HFF-Myc (cell line): ENCODE data around the gene VPS13D.
A peak's percentile ranks its signal among the peaks of the same experiment; 100 is the strongest.
"Not testable (repeated sequence)": the region's sequence is repeated elsewhere in the genome, so short reads cannot be mapped to it uniquely, and the experiment has no call there.

Source experiments
- DNase-seq: peaks from one replicate; pipeline ENCODE4 v3.0.0-alpha.2; 2011; ENCODE audit warnings: low read depth; ENCODE audit errors: extremely low read depth
- H3K4me3 ChIP-seq: replicated peaks from 2 replicates; pipeline ENCODE4 v1.5.1; 2011; ENCODE audit warnings: low read depth, mild to moderate bottlenecking, control low read depth, low read length
- TF ChIP-seq, protein P1 (sequence below): IDR thresholded peaks from 2 replicates; pipeline ENCODE4 v1.5.1; 2012; ENCODE audit warnings: mild to moderate bottlenecking, low read depth, low read length, control low read depth; ENCODE audit errors: missing control alignments

Gene VPS13D

DNA sequence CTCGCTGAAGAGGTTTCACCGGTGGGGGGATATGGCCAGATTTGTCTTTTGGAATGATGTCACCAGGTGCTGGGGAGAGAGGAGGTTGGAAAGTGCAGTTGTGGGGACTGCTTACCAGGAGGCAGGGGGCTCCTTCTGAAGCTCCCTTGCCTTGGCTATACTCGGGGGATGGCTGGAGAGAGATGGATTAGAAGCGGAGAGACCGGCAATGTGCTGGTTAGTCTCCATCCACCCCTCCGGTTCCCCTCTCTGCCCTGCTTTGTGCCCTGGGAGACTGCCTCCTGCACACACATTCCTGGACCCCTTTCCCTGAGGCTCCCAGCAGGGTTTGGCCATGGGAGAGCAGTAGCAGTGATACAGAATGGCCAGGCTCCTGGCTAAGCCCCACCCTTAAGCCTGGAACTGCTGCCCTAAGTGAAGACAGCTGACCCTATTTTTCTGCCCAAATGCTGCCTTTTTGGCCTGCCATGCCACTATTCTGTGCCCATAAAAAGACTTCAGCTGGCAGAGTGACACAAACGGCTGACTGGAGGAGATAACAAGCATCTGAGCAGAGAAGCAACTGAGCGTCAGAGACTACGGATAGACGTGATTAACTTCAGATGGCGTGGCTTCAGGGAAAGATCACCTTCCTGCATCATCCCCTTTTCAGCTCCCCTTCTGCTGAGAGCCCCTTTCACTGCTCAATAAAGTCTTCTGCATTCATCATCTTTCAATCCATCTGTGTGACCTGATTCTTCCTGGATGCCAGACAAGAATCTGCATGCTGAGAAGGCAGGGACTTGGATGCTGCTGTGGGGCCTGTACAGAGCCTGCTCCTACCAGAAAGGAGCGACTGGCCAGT is 14.5 kb upstream of the VPS13D start:
- no peak for DNase-seq
- no peak overlapping the region for H3K4me3 ChIP-seq
- TF ChIP-seq, protein P1, sequence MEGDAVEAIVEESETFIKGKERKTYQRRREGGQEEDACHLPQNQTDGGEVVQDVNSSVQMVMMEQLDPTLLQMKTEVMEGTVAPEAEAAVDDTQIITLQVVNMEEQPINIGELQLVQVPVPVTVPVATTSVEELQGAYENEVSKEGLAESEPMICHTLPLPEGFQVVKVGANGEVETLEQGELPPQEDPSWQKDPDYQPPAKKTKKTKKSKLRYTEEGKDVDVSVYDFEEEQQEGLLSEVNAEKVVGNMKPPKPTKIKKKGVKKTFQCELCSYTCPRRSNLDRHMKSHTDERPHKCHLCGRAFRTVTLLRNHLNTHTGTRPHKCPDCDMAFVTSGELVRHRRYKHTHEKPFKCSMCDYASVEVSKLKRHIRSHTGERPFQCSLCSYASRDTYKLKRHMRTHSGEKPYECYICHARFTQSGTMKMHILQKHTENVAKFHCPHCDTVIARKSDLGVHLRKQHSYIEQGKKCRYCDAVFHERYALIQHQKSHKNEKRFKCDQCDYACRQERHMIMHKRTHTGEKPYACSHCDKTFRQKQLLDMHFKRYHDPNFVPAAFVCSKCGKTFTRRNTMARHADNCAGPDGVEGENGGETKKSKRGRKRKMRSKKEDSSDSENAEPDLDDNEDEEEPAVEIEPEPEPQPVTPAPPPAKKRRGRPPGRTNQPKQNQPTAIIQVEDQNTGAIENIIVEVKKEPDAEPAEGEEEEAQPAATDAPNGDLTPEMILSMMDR, result no peak

DNA sequence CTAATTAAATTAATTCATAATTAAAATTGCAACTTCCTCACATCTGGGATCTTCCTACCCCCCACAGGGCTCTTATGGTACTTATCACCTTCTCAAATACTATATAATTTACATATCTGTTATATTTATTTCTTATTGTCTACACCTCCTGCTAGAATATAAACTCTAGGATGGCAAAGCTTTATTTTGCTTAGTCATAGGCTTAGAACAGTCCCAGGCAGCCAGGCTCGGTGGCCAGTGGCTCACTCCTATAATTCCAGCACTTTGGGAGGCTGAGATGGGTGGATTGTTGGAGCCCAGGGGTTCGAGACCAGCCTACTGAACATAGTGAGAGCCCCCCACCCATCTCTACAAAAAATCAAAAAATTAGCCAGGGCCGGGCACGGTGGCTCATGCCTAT is 10.0 kb upstream of the VPS13D start:
- TF ChIP-seq, protein P1, result no peak
- no peak overlapping the region for H3K4me3 ChIP-seq
- DNase-seq, result no peak

DNA sequence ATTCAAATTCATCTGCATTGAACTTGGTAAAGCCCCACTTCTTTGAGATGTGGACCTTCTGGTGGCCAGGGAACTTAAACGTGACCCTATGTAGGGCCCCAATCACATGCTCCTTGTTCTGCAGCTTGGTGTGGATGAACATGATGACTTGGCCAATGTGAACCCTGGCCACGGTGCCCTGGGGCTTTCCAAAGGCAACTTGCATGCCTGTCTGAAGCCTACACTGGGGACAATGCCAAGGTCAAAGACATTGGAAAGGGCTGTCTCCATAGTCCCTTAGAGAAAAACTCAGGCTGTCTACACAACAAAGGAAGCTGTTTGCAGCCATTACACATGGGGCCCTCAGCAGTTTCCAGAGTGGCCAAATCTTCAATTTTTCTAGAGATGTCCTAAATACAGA is 8.9 kb upstream of the VPS13D start:
- TF ChIP-seq, protein P1, result no peak
- DNase-seq, result no peak
- no peak overlapping the region for H3K4me3 ChIP-seq

DNA sequence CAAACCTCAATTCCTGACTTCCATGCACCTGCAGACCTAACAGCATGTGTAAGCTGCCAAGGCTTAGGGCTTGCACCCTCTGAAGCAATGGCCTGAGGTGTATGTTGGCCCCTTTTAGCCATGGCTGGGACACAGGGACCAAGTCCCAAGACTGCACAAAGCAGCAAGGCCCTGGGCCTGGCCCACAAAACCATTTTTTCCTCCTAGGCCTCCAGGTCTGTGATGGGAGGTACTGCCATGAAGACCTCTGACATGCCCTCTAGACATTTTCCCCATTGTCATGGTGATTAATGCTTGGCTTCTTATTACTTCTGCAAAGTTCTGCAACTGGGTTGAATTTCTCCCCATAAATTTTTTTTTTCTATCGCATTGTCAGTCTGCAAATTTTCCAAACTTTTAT is 7.1 kb upstream of the VPS13D start:
- H3K4me3 ChIP-seq, DNase-seq: not testable (repeated sequence)

DNA sequence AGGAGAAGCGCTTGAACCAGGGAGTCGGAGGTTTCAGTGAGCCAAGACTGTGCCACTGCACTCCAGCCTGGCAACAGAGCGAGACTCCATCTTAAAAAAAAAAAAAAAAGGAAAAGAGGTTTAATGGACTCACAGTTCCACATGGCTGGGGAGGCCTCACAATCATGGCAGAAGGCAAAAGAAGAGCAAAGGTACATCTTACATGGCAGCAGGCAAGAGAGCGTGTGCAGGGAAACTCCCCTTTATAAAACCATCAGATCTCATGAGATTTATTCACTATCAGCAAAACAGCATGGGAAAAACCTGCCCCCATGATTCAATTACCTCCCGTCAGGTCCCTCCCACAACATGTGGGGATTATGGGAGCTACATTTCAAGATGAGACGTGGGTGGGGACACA is 5.7 kb upstream of the VPS13D start:
- not testable (repeated sequence) for DNase-seq, H3K4me3 ChIP-seq

DNA sequence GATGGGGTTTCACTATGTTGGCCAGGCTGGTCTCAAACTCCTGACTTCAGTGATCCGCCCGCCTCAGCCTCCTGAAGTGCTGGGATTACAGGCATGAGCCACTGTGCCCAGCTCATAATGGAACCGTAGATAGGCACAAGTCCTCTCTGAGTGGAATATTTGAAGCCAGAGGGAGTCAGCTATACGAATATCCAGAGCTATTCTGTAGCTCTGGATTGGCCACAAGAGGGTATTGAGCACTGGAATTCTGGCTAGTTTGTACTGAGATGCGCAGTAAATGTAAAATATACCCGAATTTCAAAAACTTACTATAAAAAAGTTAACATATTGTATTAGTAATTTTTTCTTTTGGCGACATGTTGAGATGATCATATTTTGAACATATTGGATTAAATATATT is 851 bp upstream of the VPS13D start:
- no peak overlapping the region for H3K4me3 ChIP-seq
- DNase-seq, result no peak
- TF ChIP-seq, protein P1, result no peak

DNA sequence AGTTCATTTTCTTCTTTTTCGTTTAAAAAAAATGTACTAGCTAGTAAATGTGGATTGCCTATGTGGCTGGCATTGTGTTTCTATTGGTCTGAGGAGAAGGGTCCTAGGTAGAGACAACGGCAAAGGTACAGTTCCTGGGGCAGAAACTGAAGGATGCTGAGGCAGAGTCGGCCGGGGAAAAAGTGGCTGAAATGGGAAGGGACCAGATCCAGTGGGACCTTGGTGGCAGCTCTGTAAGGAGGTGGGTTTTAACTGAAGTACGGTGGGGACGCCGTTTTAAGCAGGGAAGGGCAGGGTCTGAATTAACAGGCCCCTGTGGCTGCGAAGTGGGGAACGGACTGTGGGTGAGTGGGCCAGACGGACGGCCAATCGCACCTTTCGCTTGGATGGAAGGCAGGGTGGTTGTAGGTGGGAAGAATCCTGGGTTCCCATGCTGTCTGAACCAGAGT is 420 bp upstream of the VPS13D start:
- no peak for DNase-seq
- no peak overlapping the region for H3K4me3 ChIP-seq
- TF ChIP-seq, protein P1, result no peak

DNA sequence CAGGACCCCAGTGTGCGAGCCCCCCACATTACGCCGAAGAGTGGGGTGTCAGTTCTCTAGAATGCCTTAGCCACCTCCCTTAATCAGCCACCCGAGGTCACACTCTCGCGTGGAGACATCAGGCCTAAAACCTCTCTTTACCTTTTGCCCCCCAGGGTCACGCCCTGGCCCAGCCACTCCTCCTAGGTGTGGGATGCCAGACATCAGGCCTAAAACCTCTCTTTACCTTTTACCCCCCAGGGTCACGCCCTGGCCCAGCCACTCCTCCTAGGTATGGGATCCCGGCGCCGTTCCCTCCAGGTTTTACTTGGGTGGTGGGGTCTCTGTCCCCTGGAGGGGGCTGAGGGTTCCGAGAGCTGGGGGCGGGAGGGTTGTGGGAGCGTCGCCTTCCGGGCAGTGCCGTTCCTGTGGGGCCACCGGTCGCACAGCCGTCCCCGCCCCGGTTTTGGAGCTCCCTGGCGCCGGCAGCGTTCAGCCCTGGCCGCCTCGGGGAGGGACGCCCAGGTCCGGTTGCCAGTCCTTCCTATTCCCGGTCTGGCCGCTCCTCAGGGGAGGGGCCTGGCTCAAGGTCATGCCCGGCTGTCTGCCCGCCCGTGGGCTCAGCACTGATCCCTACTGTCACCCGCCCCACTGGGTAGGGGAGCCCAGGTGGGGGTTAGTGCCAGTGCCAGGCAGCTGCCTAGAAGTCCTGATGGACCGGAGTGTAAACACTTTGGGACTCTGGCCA is 882 bp downstream of the VPS13D start:
- TF ChIP-seq, protein P1, result no peak
- no peak for DNase-seq
- peak overlapping the region; percentile 96 for H3K4me3 ChIP-seq
